HepG2 (cell line): ENCODE results near the gene HNRNPC. TPM values are rescaled to one million over a fixed set of nuclear protein-coding genes. Genes with fewer than 3 reads are reported as not detected.

Experiments used
- ATRX ChIP-seq: sonication (generic); formaldehyde crosslinking; IDR thresholded peaks from 2 replicates; pipeline ENCODE4 v1.4.0; 2020; ENCODE audit warnings: missing genetic modification reagents, borderline replicate concordance
- HIVEP1 ChIP-seq: sonication (generic); formaldehyde crosslinking; IDR thresholded peaks from 2 replicates; pipeline ENCODE4 v1.4.0; 2020; ENCODE audit warnings: mild to moderate bottlenecking, missing genetic modification reagents
- ZBTB7B ChIP-seq: sonication (generic); formaldehyde crosslinking; IDR thresholded peaks from 2 replicates; pipeline ENCODE4 v1.4.0; 2020; ENCODE audit warnings: missing genetic modification reagents
- ZNF232 ChIP-seq: sonication (generic); formaldehyde crosslinking; IDR thresholded peaks from 2 replicates; pipeline ENCODE4 v1.4.0; 2020; ENCODE audit warnings: missing genetic modification reagents, borderline replicate concordance
- ZSCAN20 ChIP-seq: sonication (generic); formaldehyde crosslinking; IDR thresholded peaks from 2 replicates; pipeline ENCODE4 v1.4.0; 2020; ENCODE audit warnings: missing genetic modification reagents, mild to moderate bottlenecking, borderline replicate concordance
- polyA plus RNA-seq, 8 experiments: library from polyadenylated mRNA; depleted of rRNA in 3 of 8; stranded (reverse) in 7 of 8; unstranded in 1 of 8; fragments of >200 nt; fragmentation: Illumina TruSeq in 4 of 8; extraction: Trizol in 4 of 8; gene quantifications; 2 replicates each; pipeline versions ENCODE4 v1.2.1 to v1.2.3, GENCODE V29; 2011 to 2016; ENCODE audit warnings: low read depth in 4 of 8, missing spikeins in 1 of 8, mixed read lengths in 1 of 8; ENCODE audit not compliant: insufficient read depth in 1 of 8
- total RNA-seq, 5 experiments: library from RNA; depleted of rRNA; stranded (reverse); fragments of >200 nt; fragmentation: Illumina TruSeq; extraction: Trizol; gene quantifications; 2 replicates each; pipeline ENCODE4 v1.2.3, GENCODE V29; 2016; ENCODE audit warnings: low read depth in 1 of 5
- TF ChIP-seq, protein P1 (sequence below): sonication (generic); formaldehyde crosslinking; IDR thresholded peaks from one replicate; pipeline ENCODE4 v1.5.1; 2020; ENCODE audit warnings: mild to moderate bottlenecking, missing genetic modification reagents; ENCODE audit errors: not compliant biosample characterization

The HNRNPC gene
- total and polyA plus RNA-seq, 2 of the 13 experiments (the other 11 are each of a cell fraction or from before 2014, with no cell fraction given), result 628 to 1,099 TPM

- TF ChIP-seq, protein P1, sequence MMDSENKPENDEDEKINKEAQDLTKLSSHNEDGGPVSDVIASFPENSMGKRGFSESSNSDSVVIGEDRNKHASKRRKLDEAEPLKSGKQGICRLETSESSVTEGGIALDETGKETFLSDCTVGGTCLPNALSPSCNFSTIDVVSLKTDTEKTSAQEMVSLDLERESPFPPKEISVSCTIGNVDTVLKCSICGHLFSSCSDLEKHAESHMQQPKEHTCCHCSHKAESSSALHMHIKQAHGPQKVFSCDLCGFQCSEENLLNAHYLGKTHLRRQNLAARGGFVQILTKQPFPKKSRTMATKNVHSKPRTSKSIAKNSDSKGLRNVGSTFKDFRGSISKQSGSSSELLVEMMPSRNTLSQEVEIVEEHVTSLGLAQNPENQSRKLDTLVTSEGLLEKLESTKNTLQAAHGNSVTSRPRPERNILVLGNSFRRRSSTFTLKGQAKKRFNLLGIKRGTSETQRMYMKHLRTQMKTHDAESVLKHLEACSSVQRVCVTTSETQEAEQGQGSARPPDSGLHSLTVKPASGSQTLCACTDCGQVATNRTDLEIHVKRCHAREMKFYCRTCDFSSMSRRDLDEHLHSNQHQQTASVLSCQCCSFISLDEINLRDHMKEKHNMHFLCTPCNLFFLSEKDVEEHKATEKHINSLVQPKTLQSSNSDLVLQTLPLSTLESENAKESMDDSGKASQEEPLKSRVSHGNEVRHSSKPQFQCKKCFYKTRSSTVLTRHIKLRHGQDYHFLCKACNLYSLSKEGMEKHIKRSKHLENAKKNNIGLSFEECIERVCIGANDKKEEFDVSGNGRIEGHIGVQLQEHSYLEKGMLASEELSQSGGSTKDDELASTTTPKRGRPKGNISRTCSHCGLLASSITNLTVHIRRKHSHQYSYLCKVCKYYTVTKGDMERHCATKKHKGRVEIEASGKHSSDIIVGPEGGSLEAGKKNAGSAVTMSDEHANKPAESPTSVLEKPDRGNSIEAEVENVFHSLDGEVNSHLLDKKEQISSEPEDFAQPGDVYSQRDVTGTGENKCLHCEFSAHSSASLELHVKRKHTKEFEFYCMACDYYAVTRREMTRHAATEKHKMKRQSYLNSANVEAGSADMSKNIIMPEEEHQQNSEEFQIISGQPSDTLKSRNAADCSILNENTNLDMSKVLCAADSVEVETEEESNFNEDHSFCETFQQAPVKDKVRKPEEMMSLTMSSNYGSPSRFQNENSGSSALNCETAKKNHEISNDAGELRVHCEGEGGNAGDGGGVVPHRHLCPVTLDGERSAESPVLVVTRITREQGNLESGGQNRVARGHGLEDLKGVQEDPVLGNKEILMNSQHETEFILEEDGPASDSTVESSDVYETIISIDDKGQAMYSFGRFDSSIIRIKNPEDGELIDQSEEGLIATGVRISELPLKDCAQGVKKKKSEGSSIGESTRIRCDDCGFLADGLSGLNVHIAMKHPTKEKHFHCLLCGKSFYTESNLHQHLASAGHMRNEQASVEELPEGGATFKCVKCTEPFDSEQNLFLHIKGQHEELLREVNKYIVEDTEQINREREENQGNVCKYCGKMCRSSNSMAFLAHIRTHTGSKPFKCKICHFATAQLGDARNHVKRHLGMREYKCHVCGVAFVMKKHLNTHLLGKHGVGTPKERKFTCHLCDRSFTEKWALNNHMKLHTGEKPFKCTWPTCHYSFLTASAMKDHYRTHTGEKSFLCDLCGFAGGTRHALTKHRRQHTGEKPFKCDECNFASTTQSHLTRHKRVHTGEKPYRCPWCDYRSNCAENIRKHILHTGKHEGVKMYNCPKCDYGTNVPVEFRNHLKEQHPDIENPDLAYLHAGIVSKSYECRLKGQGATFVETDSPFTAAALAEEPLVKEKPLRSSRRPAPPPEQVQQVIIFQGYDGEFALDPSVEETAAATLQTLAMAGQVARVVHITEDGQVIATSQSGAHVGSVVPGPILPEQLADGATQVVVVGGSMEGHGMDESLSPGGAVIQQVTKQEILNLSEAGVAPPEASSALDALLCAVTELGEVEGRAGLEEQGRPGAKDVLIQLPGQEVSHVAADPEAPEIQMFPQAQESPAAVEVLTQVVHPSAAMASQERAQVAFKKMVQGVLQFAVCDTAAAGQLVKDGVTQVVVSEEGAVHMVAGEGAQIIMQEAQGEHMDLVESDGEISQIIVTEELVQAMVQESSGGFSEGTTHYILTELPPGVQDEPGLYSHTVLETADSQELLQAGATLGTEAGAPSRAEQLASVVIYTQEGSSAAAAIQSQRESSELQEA (CRISPR knock-in tag), result peak; percentile 41
- TF ChIP-seq HIVEP1 (CRISPR knock-in tag), result peak; percentile 3; the same call in 1 of the 2 replicates
- no peak for TF ChIP-seq ATRX (CRISPR knock-in tag)
- TF ChIP-seq ZSCAN20 (CRISPR knock-in tag), result no peak
- no peak for TF ChIP-seq ZNF232 (CRISPR knock-in tag)
- no peak for TF ChIP-seq ZBTB7B (CRISPR knock-in tag)
Measured at GRCh38 chr14:21191261-21191808, 77.9 kb downstream of the HNRNPC start (continued).
